HepG2 (cell line): ENCODE results near the gene SEC62. TPM values are rescaled to one million over a fixed set of nuclear protein-coding genes. Genes with fewer than 3 reads are reported as not detected.
A peak's percentile ranks its signal among the peaks of the same experiment; 100 is the strongest.

Experiments
- ATAC-seq: fragments of 200-7000 bp; cut with Tn5 transposase; 3 replicates; pipeline ENCODE4 v1.9.1; 2020; ENCODE audit warnings: mild to moderate bottlenecking, moderate library complexity
- BruUV-seq: library from RNA; stranded (reverse); fragments of 400-500 nt; replicated peaks from 2 replicates; lab custom pipeline; 2021; lab: Mats Ljungman, UMichigan
- CTCF ChIA-PET: fragments of 300-600 bp; formaldehyde crosslinking; extraction: SDS; loops from one replicate; lab custom pipeline; 2021; ENCODE audit warnings: low total read pairs, inconsistent platforms, low intra/inter-chr PET ratio; lab: Yijun Ruan, JAX
- POLR2A ChIA-PET: fragments of 350-600 bp; sonication (Branson Sonifier 250); formaldehyde crosslinking; loops from one replicate; lab custom pipeline; 2020; ENCODE audit warnings: antibody characterized with exemption, inconsistent platforms; lab: Yijun Ruan, JAX
- DNase-seq: peaks from one replicate; pipeline ENCODE4 v3.0.0-alpha.2; 2015; ENCODE audit warnings: low spot score
- FAIRE-seq: peaks from 3 replicates; lab custom pipeline; 2011; peaks lifted over from hg19 to GRCh38; lab: Jason Lieb, UNC
- H2AFZ ChIP-seq: one replicate; pipeline ENCODE4 v1.6.1; 2011; ENCODE audit warnings: low read length, inconsistent platforms
- H3K27ac ChIP-seq: fragments of 300-600 bp; 3 replicates; pipeline ENCODE4 v1.8.0; 2011; ENCODE audit warnings: mixed run types, mild to moderate bottlenecking, mixed read lengths, low read length, inconsistent platforms; ENCODE audit not compliant: insufficient read depth; ENCODE audit errors: extremely low read length
- H3K27me3 ChIP-seq, 2 experiments: fragments of 200-600 bp in 1 of 2; 2 replicates in 1 of 2; 3 replicates in 1 of 2; pipeline versions ENCODE4 v1.6.0 to v1.8.0; 2011; ENCODE audit warnings: low read length in 2 of 2, mild to moderate bottlenecking in 2 of 2, moderate library complexity in 2 of 2, inconsistent platforms in 1 of 2; ENCODE audit not compliant: insufficient read depth in 2 of 2, control insufficient read depth in 1 of 2
- H3K36me3 ChIP-seq, 2 experiments: fragments of 200-600 bp in 1 of 2; replicated peaks in 1 of 2; 2 replicates in 1 of 2; 3 replicates in 1 of 2; pipeline versions ENCODE4 v1.5.1 to v1.8.0; 2011; ENCODE audit warnings: low read length in 2 of 2, inconsistent platforms in 1 of 2; ENCODE audit not compliant: insufficient read depth in 2 of 2, control insufficient read depth in 1 of 2
- H3K4me1 ChIP-seq: 2 replicates; pipeline ENCODE4 v1.5.1; 2012; ENCODE audit warnings: low read length, inconsistent platforms; ENCODE audit not compliant: insufficient read depth
- H3K4me2 ChIP-seq: 2 replicates; pipeline ENCODE4 v1.6.0; 2011; ENCODE audit warnings: low read depth, low read length, inconsistent platforms
- H3K4me3 ChIP-seq, 3 experiments: fragments of 200-600 bp in 1 of 3; sonication (generic), shearing (Covaris generic) in 1 of 3; replicated peaks in 1 of 3; 2 replicates each; pipeline ENCODE4 v1.5.1; 2011 to 2016; ENCODE audit warnings: low read length in 3 of 3, inconsistent platforms in 2 of 3, low read depth in 2 of 3, mild to moderate bottlenecking in 2 of 3, control low read depth in 1 of 3, mixed read lengths in 1 of 3; ENCODE audit not compliant: insufficient read depth in 1 of 3
- H3K79me2 ChIP-seq: one replicate; pipeline ENCODE4 v1.6.1; 2011; ENCODE audit warnings: low read length, inconsistent platforms; ENCODE audit not compliant: insufficient read depth
- H3K9ac ChIP-seq: 2 replicates; pipeline ENCODE4 v1.6.0; 2011; ENCODE audit warnings: mild to moderate bottlenecking, low read depth, low read length, inconsistent platforms; ENCODE audit not compliant: insufficient read depth
- H3K9me3 ChIP-seq: 2 replicates; pipeline ENCODE4 v1.5.1; 2012; ENCODE audit warnings: mild to moderate bottlenecking, low read length
- H4K20me1 ChIP-seq: 2 replicates; pipeline ENCODE4 v1.6.0; 2011; ENCODE audit warnings: inconsistent platforms, mild to moderate bottlenecking, low read length, moderate library complexity; ENCODE audit not compliant: insufficient read depth
- BRD4 ChIP-seq: sonication (generic); formaldehyde crosslinking; IDR thresholded peaks from 2 replicates; pipeline ENCODE4 v1.4.0; 2020; ENCODE audit warnings: missing genetic modification reagents
- CHD4 ChIP-seq: fragments of 200-600 bp; sonication (generic); IDR thresholded peaks from 2 replicates; pipeline ENCODE4 v1.7.0; 2017; ENCODE audit warnings: mild to moderate bottlenecking, low read length, borderline replicate concordance
- FOXP4 ChIP-seq: sonication (generic); formaldehyde crosslinking; IDR thresholded peaks from 2 replicates; pipeline ENCODE4 v1.4.0; 2020; ENCODE audit warnings: missing genetic modification reagents
- KMT2B ChIP-seq: IDR thresholded peaks from 2 replicates; pipeline ENCODE4 v1.6.1; 2016; ENCODE audit warnings: missing genetic modification reagents, missing compliant biosample characterization
- MED13 ChIP-seq: sonication (generic); formaldehyde crosslinking; IDR thresholded peaks from 2 replicates; pipeline ENCODE4 v1.5.0; 2020; ENCODE audit warnings: missing genetic modification reagents
- PCBP1 ChIP-seq: fragments of 200-400 bp; formaldehyde crosslinking; IDR thresholded peaks from 2 replicates; pipeline ENCODE4 v1.6.1; 2017; ENCODE audit warnings: mild to moderate bottlenecking, low read depth, low read length, borderline replicate concordance
- STAT6 ChIP-seq: sonication (generic); formaldehyde crosslinking; IDR thresholded peaks from 2 replicates; pipeline ENCODE4 v1.4.0; 2020; ENCODE audit warnings: missing genetic modification reagents, mild to moderate bottlenecking, borderline replicate concordance
- ZNF430 ChIP-seq: sonication (generic); formaldehyde crosslinking; IDR thresholded peaks from 2 replicates; pipeline ENCODE4 v1.9.0; 2021; ENCODE audit warnings: mild to moderate bottlenecking, missing genetic modification reagents
- ZNF761 ChIP-seq: sonication (generic); formaldehyde crosslinking; conservative IDR thresholded peaks from 2 replicates; pipeline ENCODE4 v1.4.0; 2020; ENCODE audit warnings: mild to moderate bottlenecking, missing genetic modification reagents
- WGBS: methylation state at CpG from one replicate; pipeline ENCODE4 v1.1.6; 2017; ENCODE audit warnings: low lambda C conversion rate; 5-methylcytosine and 5-hydroxymethylcytosine counted together
- in situ Hi-C: cut with HindIII; loops from 2 replicates; pipeline ENCODE4 v1.10.0; 2017; ENCODE audit warnings: low pct_unique_long_range_greater_than_20kb; ENCODE audit not compliant: extremely low pct_ligation_motif_present
- intact Hi-C: fragments of 100-400 bp; cut with micrococcal nuclease; formaldehyde crosslinking; loops from one replicate; pipeline ENCODE4 v1.10.0; 2022; ENCODE audit not compliant: unreplicated experiment
- polyA plus RNA-seq, 8 experiments: library from polyadenylated mRNA; depleted of rRNA in 3 of 8; stranded (reverse) in 7 of 8; unstranded in 1 of 8; fragments of >200 nt; fragmentation: Illumina TruSeq in 4 of 8; extraction: Trizol in 4 of 8; gene quantifications; 2 replicates each; pipeline versions ENCODE4 v1.2.1 to v1.2.3, GENCODE V29; 2011 to 2016; ENCODE audit warnings: low read depth in 4 of 8, missing spikeins in 1 of 8, mixed read lengths in 1 of 8; ENCODE audit not compliant: insufficient read depth in 1 of 8
- total RNA-seq, 5 experiments: library from RNA; depleted of rRNA; stranded (reverse); fragments of >200 nt; fragmentation: Illumina TruSeq; extraction: Trizol; gene quantifications; 2 replicates each; pipeline ENCODE4 v1.2.3, GENCODE V29; 2016; ENCODE audit warnings: low read depth in 1 of 5
- TF ChIP-seq, protein P1 (sequence below): sonication (generic); formaldehyde crosslinking; IDR thresholded peaks from 2 replicates; pipeline ENCODE4 v1.4.0; 2020; ENCODE audit warnings: missing genetic modification reagents
- TF ChIP-seq, protein P2 (sequence below): IDR thresholded peaks from 2 replicates; pipeline ENCODE4 v1.6.1; 2016; ENCODE audit warnings: low read depth, missing genetic modification reagents, missing compliant biosample characterization

SEC62 gene
- total and polyA plus RNA-seq, 2 of the 13 experiments (the other 11 are each of a cell fraction or from before 2014, with no cell fraction given): 54.0 to 68.7 TPM

- Histone ChIP-seq H3K9me3 (no peaks in the 10 kb centered on the region), H4K20me1 (peaks cover 34% of the 10 kb centered on the region), H3K27me3 (peaks cover 0 to 5% of the 10 kb centered on the region in 2 experiments; a peak in 1 of 5 replicates), H3K4me1 (peaks cover 48% of the 10 kb centered on the region), H3K4me3 (peak overlapping the region; percentile 75 to 99 (median 95)), H3K36me3 (peaks cover 2 to 22% of the 10 kb centered on the region in 2 experiments; a peak in 3 of 5 replicates), H2AFZ (no peak overlapping the region), H3K27ac (peak overlapping the region; percentile 72), H3K9ac (peak overlapping the region; percentile 94), H3K79me2 (peaks cover 56% of the 10 kb centered on the region), H3K4me2 (peak overlapping the region; percentile 72)
- ATAC-seq (peak; percentile 75), DNase-seq (peak; percentile 6), FAIRE-seq (no peak)
- TSS peak; percentile 43 for BruUV-seq
- ChIA-PET CTCF (no interaction called here), POLR2A (interaction anchor here (1.1 to 2.0 kb wide), 5 partner anchors 11 to 202 kb away, joined by 4 to 16 read pairs (median 5); partner anchors contain the start of gene TERC)
- in situ Hi-C loops: no loop called here
- intact Hi-C loops: loop anchor here (1.0 to 2.0 kb wide), 3 partner anchors 72 to 204 kb away; no protein-coding TSS in a partner anchor
- WGBS: 5% methylated on average over 22 of the region's 44 CpGs
- TF ChIP-seq ZNF761 (no peak), BRD4 (CRISPR knock-in tag) (peak; percentile 22; the same call in 1 of the 2 replicates), MED13 (peak; percentile 31; the same call in 1 of the 2 replicates), ZNF430 (peak; percentile 17; the same call in 1 of the 2 replicates), KMT2B (0 out of 2 replicates have a peak, but pooled peaks have one; percentile 10), STAT6 (CRISPR knock-in tag) (no peak), PCBP1 (peak; percentile 84; the same call in 1 of the 2 replicates), CHD4 (no peak), FOXP4 (CRISPR knock-in tag) (no peak)
- TF ChIP-seq, protein P1, sequence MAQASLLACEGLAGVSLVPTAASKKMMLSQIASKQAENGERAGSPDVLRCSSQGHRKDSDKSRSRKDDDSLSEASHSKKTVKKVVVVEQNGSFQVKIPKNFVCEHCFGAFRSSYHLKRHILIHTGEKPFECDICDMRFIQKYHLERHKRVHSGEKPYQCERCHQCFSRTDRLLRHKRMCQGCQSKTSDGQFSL (CRISPR knock-in tag): peak; percentile 80
- TF ChIP-seq, protein P2, sequence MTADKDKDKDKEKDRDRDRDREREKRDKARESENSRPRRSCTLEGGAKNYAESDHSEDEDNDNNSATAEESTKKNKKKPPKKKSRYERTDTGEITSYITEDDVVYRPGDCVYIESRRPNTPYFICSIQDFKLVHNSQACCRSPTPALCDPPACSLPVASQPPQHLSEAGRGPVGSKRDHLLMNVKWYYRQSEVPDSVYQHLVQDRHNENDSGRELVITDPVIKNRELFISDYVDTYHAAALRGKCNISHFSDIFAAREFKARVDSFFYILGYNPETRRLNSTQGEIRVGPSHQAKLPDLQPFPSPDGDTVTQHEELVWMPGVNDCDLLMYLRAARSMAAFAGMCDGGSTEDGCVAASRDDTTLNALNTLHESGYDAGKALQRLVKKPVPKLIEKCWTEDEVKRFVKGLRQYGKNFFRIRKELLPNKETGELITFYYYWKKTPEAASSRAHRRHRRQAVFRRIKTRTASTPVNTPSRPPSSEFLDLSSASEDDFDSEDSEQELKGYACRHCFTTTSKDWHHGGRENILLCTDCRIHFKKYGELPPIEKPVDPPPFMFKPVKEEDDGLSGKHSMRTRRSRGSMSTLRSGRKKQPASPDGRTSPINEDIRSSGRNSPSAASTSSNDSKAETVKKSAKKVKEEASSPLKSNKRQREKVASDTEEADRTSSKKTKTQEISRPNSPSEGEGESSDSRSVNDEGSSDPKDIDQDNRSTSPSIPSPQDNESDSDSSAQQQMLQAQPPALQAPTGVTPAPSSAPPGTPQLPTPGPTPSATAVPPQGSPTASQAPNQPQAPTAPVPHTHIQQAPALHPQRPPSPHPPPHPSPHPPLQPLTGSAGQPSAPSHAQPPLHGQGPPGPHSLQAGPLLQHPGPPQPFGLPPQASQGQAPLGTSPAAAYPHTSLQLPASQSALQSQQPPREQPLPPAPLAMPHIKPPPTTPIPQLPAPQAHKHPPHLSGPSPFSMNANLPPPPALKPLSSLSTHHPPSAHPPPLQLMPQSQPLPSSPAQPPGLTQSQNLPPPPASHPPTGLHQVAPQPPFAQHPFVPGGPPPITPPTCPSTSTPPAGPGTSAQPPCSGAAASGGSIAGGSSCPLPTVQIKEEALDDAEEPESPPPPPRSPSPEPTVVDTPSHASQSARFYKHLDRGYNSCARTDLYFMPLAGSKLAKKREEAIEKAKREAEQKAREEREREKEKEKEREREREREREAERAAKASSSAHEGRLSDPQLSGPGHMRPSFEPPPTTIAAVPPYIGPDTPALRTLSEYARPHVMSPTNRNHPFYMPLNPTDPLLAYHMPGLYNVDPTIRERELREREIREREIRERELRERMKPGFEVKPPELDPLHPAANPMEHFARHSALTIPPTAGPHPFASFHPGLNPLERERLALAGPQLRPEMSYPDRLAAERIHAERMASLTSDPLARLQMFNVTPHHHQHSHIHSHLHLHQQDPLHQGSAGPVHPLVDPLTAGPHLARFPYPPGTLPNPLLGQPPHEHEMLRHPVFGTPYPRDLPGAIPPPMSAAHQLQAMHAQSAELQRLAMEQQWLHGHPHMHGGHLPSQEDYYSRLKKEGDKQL (CRISPR knock-in tag): no peak
Measured at GRCh38 chr3:169966951-169967915, 626 bp downstream of the SEC62 start.
